ENCODE results near the gene SCYL1.

The SCYL1 gene

GRCh38 chr11:65524741-65525545 lies at the start of gene SCYL1:
TSS of gene SCYL1 (plus strand) at chr11:65525083. CDS start at chr11:65525154, 71 bp downstream.
- DNase-seq = peak; percentile 94

DNA sequence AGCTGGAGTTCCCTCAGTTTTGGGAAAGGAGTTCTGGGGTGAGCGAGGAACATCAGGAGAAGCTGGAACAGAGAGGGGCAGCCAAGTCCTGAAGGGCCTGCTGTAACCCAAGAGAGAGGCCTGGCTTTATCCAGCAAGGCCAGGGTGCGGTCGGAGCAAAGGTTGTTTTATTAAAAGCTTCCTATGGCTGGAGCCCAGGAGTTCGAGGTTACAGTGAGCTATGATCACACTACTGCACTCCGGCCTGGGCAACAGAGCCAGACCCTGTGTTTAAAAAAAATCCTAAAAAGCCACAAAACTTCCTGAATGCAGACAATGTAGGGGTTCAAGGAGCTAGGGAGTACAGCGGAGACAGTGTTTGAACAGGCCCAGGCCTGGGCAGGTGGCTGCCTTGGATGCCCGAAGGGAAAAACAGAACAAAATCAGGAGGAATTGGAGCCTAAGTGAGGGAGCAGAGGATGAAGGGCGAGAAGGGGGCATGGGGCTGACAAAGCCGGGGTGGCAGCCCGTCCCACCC lies 48.2 kb upstream of the SCYL1 start:
- DNase-seq = no peak

DNA sequence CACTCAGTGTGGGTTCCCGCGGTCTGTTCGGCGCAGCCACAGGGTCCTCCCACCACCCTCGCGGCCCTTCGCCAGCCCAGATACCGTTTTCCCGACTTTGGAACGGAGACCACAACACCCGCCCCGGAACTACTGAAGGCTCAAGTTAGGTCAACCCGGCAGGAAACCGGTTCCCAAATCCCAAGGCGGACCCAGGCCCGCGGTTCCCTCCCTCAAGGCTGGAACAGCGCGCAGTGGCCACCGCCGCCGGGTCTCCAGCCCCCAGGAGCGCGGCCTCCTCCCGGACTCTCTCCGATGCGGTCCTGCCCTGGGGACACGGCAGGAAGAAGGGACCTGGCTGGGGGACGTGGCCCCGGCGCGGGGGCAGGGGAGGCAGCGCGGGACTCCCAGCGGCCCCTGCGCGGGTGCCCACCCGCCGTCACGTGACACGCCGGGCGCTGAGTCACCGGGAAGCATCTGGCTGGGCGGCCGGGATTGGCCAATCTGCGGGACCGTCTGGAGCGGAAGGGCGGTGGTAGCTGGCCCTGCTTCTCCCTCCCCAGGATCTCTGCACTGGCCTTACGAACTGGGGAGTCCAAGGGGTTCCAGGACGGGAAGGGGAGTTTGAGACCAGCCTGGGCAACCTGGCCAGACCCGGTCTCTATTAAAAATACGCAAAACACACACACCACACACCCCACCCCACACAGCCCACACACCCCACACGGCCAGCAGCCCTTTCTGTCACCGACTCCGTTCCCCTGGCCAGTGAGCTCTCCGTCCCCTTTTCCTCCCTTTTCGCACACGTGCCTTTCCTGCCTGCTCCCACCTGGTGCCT lies 47.5 kb upstream of the SCYL1 start:
- peak; percentile 96 for DNase-seq

DNA sequence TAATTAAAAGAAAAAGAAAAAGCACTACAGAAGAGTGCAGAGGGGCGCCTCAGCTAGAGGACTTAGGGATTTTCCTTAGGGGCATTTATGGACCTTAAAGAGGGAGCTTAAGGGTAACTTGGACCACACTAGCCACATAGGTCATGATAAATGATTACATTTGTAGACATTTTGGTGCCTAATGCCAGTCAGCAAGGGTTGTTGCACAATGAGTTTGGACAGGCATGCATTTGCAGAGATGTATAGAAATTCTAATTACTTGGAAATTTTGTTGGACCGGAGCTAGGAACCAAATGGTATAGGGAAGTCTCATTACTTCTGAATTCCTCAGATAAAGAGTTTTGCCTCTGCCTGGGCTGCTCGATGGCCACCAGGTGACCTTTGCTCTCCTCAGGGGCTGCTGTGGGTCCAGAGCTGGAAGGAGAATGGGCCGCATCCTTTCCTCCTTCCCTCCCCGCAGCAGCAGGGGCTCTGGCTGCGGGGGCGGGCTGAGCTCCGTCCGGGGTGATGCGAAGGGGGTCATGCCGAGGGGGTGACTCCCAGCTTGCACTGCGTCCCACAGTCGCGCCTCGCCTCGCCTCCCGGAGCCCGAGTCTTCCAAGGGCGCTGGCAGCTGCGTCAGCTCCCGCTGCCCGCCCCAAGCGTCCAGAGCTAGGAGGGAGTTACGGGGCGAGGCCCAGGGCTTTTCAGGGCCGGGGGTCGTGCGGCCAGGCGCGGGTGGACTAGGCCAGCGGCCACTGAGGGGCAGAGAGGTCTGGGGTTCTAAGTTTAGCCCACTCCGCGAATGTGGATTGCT lies 46.3 kb upstream of the SCYL1 start:
- no peak for DNase-seq

DNA sequence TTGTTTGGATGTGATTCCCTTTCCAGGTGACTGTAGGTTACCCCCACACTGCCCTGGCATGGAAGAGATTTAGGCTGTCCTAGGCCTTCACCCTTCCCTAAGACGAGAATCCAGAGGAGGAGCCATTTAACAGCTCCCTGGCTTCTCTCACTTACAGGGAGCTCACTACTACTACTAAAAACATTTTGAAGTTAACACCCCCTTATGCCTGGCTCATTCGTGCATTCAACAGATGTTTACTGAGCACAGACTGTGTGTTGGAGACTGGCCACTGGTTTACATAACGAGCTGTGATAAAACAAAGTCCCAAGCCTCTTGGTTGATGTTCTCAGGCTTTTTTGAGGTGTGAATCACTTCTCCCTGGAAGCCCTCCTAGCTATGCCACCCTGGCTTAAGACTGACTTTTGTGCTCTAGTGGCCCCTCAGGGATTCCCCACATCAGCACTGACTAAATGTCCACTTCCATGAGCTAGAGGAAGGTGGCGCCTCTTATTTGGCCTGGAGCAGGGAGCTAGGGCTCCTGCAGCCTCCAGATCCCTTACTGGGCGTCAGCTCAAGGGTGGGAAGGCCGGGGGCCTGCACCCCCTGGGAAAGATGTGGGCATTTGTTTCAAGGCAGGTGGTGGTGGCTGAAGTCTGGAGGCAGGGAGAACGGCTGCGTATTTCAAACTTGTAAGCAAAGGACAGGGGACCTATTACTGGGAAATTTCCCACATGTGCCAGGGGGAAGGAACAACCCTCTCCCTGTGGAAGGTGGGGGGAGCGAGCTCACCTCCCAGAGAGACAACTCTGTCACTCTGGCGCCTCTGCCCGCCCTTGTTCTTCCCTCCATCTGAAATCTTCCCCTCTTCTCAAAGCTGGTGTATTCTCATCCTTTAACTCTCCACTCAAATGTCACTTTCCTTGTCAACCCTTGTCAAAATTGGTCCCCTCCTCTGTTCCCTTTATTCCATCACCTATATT lies 45.4 kb upstream of the SCYL1 start:
- DNase-seq = no peak

- no peak for DNase-seq
Observed at GRCh38 chr11:65482306-65482850, 42.5 kb upstream of the SCYL1 start.

DNA sequence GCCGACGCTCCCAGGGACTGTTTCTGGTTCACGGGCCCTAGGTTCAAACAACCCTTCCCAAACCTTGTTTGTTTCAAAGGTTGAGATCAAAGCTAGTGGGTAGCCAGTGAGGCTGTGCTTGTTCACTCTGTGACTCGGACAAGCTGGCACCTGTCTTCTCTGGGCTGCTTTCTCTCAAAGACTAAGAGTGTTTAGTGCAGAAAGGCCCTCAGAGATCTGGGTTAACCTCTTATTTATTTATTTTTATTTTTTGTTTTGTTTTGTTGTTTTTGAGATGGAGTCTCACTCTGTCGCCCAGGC lies 39.0 kb upstream of the SCYL1 start:
- no peak for DNase-seq

DNA sequence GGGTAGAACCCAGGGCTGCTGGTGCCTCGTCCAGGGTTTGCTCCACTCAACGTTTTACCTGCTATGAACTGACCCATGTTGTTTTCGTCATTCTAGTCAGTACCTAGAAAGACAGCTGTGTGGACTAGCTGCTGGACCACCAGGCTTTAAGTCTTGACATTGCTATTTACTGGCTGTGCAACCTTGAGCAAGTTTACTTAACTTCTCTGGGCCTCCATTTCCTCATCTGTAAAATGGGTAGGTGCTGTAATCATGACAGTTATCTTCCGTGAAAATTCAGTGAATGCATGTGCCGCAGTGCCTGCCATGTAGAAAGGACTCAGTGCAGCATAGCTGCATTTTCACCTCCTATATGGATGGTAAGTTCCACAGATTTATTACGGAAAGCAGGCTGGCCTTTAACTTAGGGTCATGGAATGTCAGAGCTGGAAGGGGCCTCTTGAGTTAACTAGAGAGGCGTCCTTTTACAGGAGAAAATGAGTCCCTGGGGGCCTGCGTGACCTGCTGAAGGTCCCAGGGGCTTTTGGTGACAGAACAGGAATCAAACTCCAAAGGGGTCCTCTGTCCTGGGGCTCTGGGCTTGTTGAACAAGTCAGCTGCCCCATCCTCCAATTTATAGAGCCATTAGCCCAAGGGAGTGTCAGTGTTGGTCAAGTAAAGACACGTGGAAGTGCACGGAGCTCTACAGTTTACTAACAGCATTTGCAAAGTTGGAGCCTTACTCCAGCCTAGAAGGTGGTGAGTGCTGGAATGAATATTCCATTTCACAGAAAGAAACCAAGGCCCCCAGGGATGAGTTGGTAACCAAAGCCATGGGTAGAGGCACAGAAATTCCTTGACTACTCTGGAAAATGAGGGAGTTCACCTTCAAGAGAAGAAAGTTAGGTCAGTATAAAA lies 38.1 kb upstream of the SCYL1 start:
- DNase-seq = no peak

- no peak for DNase-seq
Observed at GRCh38 chr11:65487467-65488272, 37.2 kb upstream of the SCYL1 start.

DNA sequence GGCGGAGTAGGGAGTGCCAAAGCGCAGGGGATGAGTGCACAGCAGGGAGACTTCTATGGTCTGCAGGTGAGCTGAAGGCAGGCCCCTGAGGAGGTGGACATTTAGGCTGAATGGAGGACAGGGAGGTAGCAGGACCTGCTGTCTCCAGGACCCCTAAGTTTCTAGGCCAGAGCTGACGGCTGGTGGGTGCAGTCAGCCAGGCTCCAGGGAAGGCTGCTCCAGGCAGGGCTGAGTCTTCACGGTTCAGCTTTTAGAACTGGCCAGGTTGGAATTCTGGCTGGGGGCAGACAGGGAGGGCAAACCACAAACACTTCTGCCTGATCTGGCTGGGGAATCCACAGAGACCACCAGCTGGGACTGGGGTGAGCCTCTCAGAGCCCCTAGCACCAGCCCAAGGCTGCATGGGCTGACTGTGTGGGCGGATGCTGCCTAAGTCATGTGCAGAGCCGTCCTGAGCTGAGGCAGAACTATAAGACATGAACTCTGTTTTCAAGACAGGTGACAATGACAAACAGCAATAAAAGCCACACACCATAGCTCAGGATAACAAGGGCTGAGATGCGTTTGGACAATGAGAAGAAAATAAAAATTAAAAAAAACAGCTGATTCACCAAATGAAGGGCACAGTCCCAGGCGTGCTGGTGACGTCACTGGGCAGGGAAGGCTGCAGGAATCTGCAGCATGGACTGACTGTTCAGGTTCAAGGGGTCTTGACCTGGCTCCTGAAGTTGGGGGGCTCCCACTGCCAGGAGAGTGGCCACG lies 36.4 kb upstream of the SCYL1 start:
- DNase-seq = no peak

DNA sequence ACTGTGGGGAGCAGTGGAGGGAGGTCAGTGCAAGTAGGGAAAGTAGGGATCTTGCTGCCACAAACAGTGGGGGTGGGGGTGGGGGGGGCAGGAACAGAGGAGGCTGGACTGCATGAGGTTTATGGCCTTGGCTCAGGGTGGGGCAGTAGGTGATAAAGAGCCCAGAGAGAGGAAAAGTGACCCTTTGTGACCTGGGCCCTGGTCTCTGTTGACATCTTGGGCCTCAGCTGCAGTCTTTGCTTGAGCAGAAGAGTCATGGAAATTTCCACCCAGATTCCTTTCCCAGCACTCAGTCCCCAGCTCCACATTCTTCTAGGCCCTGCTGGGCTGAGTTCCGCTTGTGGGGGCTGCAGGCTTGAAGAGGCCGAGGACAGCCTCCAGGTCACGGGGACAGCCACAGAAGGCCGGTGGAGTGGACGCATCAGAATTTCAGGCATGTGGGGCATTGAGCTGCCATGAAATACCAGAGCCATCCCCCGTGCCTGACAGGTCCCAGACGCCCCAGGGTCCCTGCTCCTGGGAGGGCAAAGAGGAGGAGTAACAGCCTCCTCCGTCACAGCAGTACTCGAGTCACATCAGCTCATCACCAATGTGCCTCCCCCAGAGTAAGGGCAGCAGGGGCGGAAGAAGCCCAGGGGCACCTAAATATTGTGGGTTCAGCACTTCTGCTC lies 35.7 kb upstream of the SCYL1 start:
- no peak for DNase-seq

DNA sequence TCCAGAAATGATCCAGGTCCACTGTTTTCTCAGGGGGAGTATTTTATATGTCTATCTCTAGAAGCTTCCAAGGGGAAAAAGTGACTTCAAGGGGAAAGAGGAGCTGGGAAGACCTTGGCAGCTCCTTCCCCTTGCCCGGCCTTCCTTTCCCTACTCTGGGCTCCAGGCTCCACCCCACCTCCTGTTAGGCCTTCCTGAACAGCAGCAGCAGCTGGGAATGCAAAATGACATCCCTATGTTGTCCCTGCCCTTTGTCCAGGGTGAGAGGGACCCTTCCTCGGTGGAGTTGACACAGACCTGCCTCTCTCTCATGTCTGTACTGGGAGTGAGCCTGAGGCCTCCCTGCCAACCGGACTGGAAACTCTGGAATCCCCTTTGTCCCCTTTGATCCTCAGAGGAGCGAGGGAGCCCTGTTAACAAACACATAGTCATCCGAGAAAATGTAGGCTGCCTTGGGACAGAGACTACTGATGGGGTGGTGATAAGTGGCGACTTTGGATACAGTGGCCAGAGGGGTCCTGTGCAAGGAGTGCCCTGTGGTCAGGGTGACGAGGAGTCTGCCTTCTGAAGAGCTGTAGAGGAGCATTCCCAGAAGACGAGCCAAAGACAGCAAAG lies 35.1 kb upstream of the SCYL1 start:
- DNase-seq = no peak

DNA sequence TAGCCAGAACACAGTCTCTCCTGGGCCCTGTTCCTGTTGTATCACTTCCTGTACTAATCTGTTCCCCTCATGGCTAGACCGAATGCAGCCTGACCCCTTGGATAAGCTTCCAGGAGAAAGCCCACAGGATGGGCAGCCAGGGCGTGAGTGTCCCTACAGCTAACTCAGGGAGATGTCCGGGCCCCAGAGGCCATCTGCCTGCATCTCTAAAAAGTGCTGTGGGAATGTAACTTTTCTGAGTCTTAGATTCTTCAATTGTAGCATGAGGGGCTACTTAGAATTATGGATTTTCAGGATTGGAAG lies 33.8 kb upstream of the SCYL1 start:
- DNase-seq = no peak

- no peak for DNase-seq
Observed at GRCh38 chr11:65491614-65492386, 33.1 kb upstream of the SCYL1 start.

DNA sequence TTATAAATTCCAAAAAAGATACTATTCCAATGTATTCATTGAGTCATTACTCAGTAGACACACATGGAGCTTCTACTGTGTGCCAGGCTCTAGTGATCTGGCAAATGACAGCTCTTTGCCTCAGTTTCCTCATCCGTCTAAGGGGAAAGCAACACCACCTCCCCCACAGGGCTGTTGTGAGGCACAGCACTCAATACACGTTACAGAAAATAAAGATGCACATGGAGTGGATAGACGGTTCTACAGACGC lies 32.6 kb upstream of the SCYL1 start:
- no peak for DNase-seq

- no peak for DNase-seq
Observed at GRCh38 chr11:65492637-65493366, 32.1 kb upstream of the SCYL1 start.

Data from activated CD8-positive, alpha-beta memory T cell treated with anti-CD3 and anti-CD28 coated beads, Interleukin-2, amount 50 U/mL, for 48 hours (primary cell).